HCT116 (cell line): ENCODE data around the gene CILP2. TPM values are rescaled to one million over a fixed set of nuclear protein-coding genes. Genes with fewer than 3 reads are reported as not detected.

ENCODE experiments used
- ATAC-seq: fragments of 200-7000 bp; cut with Tn5 transposase; 2 replicates; pipeline ENCODE4 v1.9.1; 2020; ENCODE audit warnings: mild to moderate bottlenecking, moderate library complexity
- BruUV-seq: library from RNA; stranded (reverse); fragments of 400-500 nt; replicated peaks from 2 replicates; lab custom pipeline; 2021; lab: Mats Ljungman, UMichigan
- CTCF ChIA-PET: fragments of 300-600 bp; sonication (Branson Sonifier 250); formaldehyde crosslinking; loops from one replicate; lab custom pipeline; 2021; ENCODE audit warnings: antibody characterized with exemption; lab: Charles Lee
- POLR2A ChIA-PET: fragments of 300-600, 350-600 bp; sonication (Branson Sonifier 250); formaldehyde crosslinking; loops from one replicate; lab custom pipeline; 2021; ENCODE audit warnings: antibody characterized with exemption; lab: Charles Lee
- RAD21 ChIA-PET, 2 experiments: fragments of 300-600 bp; sonication (Branson Sonifier 250); formaldehyde crosslinking; loops; one replicate each; lab custom pipeline; 2023; ENCODE audit warnings: low total read pairs in 2 of 2; ENCODE audit not compliant: uncharacterized antibody in 2 of 2, unreplicated experiment in 2 of 2, low non-redundant PET in 1 of 2; lab: Charles Lee
- DNase-seq: peaks from one replicate; pipeline ENCODE4 v3.0.0-alpha.2; 2010; ENCODE audit warnings: low read depth, low spot score
- H2AFZ ChIP-seq: fragments of 200-600 bp; shearing (Covaris generic), sonication (generic); 2 replicates; pipeline ENCODE4 v1.6.1; 2017; ENCODE audit warnings: low read depth, mixed run types, mixed read lengths, antibody characterized with exemption, low read length; ENCODE audit not compliant: poor library complexity, severe bottlenecking
- H3K27ac ChIP-seq: 2 replicates; pipeline ENCODE4 v1.5.1; 2012; ENCODE audit warnings: low read depth, low read length
- H3K27me3 ChIP-seq: fragments of 200-600 bp; sonication (generic); 2 replicates; pipeline ENCODE4 v1.6.1; 2016; ENCODE audit warnings: mixed run types, low read length, mixed read lengths; ENCODE audit not compliant: insufficient read depth
- H3K36me3 ChIP-seq, 2 experiments: fragments of 200-500 bp in 1 of 2; fragments of 200-600 bp in 1 of 2; sonication (Bioruptor generic) in 1 of 2; sonication (generic) in 1 of 2; 2 replicates each; pipeline versions ENCODE4 v1.5.1 to v1.6.1; 2014 to 2016; ENCODE audit warnings: low read length in 2 of 2, inconsistent platforms in 1 of 2, mixed read lengths in 1 of 2, mixed run types in 1 of 2; ENCODE audit not compliant: insufficient read depth in 2 of 2, control insufficient read depth in 1 of 2
- H3K4me1 ChIP-seq, 2 experiments: fragments of 200-600 bp in 1 of 2; sonication (generic) in 1 of 2; 2 replicates each; pipeline versions ENCODE4 v1.5.1 to v1.6.1; 2012 to 2017; ENCODE audit warnings: low read length in 2 of 2, inconsistent platforms in 1 of 2, mild to moderate bottlenecking in 1 of 2, mixed read lengths in 1 of 2, mixed run types in 1 of 2, moderate library complexity in 1 of 2; ENCODE audit not compliant: insufficient read depth in 2 of 2, control insufficient read depth in 1 of 2
- H3K4me2 ChIP-seq: fragments of 200-600 bp; sonication (generic); 2 replicates; pipeline ENCODE4 v1.6.1; 2017; ENCODE audit warnings: mixed run types, low read length, mixed read lengths
- H3K4me3 ChIP-seq, 2 experiments: fragments of 200-600 bp in 1 of 2; sonication (generic) in 1 of 2; replicated peaks in 1 of 2; 2 replicates each; pipeline ENCODE4 v1.5.1; 2011 to 2016; ENCODE audit warnings: low read length in 2 of 2, control low read depth in 1 of 2, low read depth in 1 of 2, mild to moderate bottlenecking in 1 of 2, mixed read lengths in 1 of 2, mixed run types in 1 of 2
- H3K79me2 ChIP-seq: fragments of 200-600 bp; sonication (generic); 2 replicates; pipeline ENCODE4 v1.6.1; 2017; ENCODE audit warnings: mild to moderate bottlenecking, mixed run types, low read length, moderate library complexity, mixed read lengths; ENCODE audit not compliant: insufficient read depth
- H3K9ac ChIP-seq: fragments of 200-600 bp; sonication (generic); 2 replicates; pipeline ENCODE4 v1.6.1; 2016; ENCODE audit warnings: low read length, mixed read lengths
- H3K9me2 ChIP-seq: fragments of 200-600 bp; sonication (generic), shearing (Covaris generic); 2 replicates; pipeline ENCODE4 v1.6.1; 2017; ENCODE audit warnings: mixed run types, mild to moderate bottlenecking, moderate library complexity; ENCODE audit not compliant: insufficient read depth
- H3K9me3 ChIP-seq, 2 experiments: fragments of 200-500 bp in 1 of 2; fragments of 200-600 bp in 1 of 2; sonication (Bioruptor generic) in 1 of 2; sonication (generic) in 1 of 2; 2 replicates each; pipeline ENCODE4 v1.6.1; 2014 to 2017; ENCODE audit warnings: low read length in 2 of 2, mixed read lengths in 2 of 2, inconsistent platforms in 1 of 2, low read depth in 1 of 2, mild to moderate bottlenecking in 1 of 2, mixed run types in 1 of 2, moderate library complexity in 1 of 2; ENCODE audit not compliant: control insufficient read depth in 1 of 2, insufficient read depth in 1 of 2
- H4K20me1 ChIP-seq: fragments of 200-600 bp; sonication (generic), shearing (Covaris generic); 2 replicates; pipeline ENCODE4 v1.6.1; 2017; ENCODE audit warnings: mixed run types, mild to moderate bottlenecking, moderate library complexity; ENCODE audit not compliant: insufficient read depth
- ELF1 ChIP-seq: IDR thresholded peaks from 2 replicates; pipeline ENCODE4 v1.6.1; 2012; ENCODE audit warnings: low read depth, borderline replicate concordance
- EZH2 ChIP-seq: fragments of 200-600 bp; sonication (generic); IDR thresholded peaks from 2 replicates; pipeline ENCODE4 v1.6.1; 2017; ENCODE audit warnings: antibody characterized with exemption, mixed run types
- FOSL1 ChIP-seq: IDR thresholded peaks from 2 replicates; pipeline ENCODE4 v1.6.1; 2012; ENCODE audit warnings: low read depth
- SIN3A ChIP-seq: IDR thresholded peaks from 2 replicates; pipeline ENCODE4 v1.6.1; 2012; ENCODE audit warnings: low read depth
- SRF ChIP-seq: IDR thresholded peaks from 2 replicates; pipeline ENCODE4 v1.6.1; 2012; ENCODE audit warnings: low read depth
- TCF7L2 ChIP-seq: IDR thresholded peaks from 2 replicates; pipeline ENCODE4 v1.7.0; 2011; ENCODE audit warnings: borderline replicate concordance, inconsistent platforms; ENCODE audit not compliant: insufficient read depth, insufficient read length; ENCODE audit errors: extremely low read depth
- ZFX ChIP-seq: fragments of 450-650 bp; IDR thresholded peaks from 2 replicates; pipeline ENCODE4 v1.6.1; 2017
- intact Hi-C: fragments of 100-400 bp; cut with micrococcal nuclease; formaldehyde crosslinking; loops from 2 replicates; pipeline ENCODE4 v1.10.0; 2022
- total RNA-seq: library from RNA; stranded (reverse); gene quantifications from one replicate; pipeline ENCODE4 v1.2.1, GENCODE V29; 2021; ENCODE audit not compliant: unreplicated experiment
- TF ChIP-seq, protein P1 (sequence below): IDR thresholded peaks from 2 replicates; pipeline ENCODE4 v1.6.1; 2012; ENCODE audit warnings: low read depth

CILP2 gene
- total RNA-seq, 1 experiment from 2014 or later, result 13.1 TPM

GRCh38 chr19:19563348-19563848, 25.3 kb downstream of the CILP2 start:
- H3K27me3 ChIP-seq, result no peaks in the 10 kb centered on the region
- no peak overlapping the region for H3K4me2 ChIP-seq
- H3K27ac ChIP-seq, result no peak overlapping the region
- no peak for TF ChIP-seq SIN3A
- TF ChIP-seq, protein P1, sequence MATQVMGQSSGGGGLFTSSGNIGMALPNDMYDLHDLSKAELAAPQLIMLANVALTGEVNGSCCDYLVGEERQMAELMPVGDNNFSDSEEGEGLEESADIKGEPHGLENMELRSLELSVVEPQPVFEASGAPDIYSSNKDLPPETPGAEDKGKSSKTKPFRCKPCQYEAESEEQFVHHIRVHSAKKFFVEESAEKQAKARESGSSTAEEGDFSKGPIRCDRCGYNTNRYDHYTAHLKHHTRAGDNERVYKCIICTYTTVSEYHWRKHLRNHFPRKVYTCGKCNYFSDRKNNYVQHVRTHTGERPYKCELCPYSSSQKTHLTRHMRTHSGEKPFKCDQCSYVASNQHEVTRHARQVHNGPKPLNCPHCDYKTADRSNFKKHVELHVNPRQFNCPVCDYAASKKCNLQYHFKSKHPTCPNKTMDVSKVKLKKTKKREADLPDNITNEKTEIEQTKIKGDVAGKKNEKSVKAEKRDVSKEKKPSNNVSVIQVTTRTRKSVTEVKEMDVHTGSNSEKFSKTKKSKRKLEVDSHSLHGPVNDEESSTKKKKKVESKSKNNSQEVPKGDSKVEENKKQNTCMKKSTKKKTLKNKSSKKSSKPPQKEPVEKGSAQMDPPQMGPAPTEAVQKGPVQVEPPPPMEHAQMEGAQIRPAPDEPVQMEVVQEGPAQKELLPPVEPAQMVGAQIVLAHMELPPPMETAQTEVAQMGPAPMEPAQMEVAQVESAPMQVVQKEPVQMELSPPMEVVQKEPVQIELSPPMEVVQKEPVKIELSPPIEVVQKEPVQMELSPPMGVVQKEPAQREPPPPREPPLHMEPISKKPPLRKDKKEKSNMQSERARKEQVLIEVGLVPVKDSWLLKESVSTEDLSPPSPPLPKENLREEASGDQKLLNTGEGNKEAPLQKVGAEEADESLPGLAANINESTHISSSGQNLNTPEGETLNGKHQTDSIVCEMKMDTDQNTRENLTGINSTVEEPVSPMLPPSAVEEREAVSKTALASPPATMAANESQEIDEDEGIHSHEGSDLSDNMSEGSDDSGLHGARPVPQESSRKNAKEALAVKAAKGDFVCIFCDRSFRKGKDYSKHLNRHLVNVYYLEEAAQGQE, result no peak
- TF ChIP-seq FOSL1, result no peak
- TF ChIP-seq ZFX, result no peak
- TF ChIP-seq SRF, result no peak
- BruUV-seq, result no TSS peak
- RAD21 ChIA-PET, result no interaction called here
- POLR2A ChIA-PET, result no interaction called here
- DNase-seq (no peak), ATAC-seq (no peak)
- H3K9me3 ChIP-seq, result no peaks in the 10 kb centered on the region
- no peak overlapping the region for H3K9ac ChIP-seq
- CTCF ChIA-PET, result no interaction called here
- no peaks in the 10 kb centered on the region for H3K79me2 ChIP-seq
- no peak overlapping the region for H2AFZ ChIP-seq
- H3K36me3 ChIP-seq, result no peaks in the 10 kb centered on the region; a peak in 1 of 4 replicates
- no peaks in the 10 kb centered on the region for H4K20me1 ChIP-seq
- H3K4me3 ChIP-seq, result no peak overlapping the region
- no peaks in the 10 kb centered on the region for H3K4me1 ChIP-seq
- intact Hi-C loops, result no loop called here
- no peaks in the 10 kb centered on the region for H3K9me2 ChIP-seq

DNA sequence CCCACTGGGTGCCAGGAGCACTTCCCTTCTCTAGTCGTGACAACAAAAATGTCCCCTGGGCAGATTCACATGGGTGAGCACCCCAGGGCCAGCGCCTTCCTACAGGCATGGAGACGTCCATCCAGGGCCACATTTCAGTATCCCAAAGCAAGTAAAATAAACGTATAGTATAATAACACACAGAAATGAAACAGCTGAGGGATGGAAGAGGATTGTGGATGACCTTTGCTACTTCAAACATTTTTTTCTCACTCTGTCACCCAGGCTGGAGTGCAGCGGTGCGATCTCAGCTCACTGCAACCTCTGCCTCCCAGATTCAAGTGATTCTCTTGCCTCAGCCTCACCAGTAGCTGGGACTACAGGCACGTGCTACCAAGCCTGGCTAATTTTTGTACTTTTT, 28.2 kb downstream of the CILP2 start:
- no peak for ATAC-seq
- Histone ChIP-seq H3K79me2 (no peaks in the 10 kb centered on the region), H3K4me3 (no peak overlapping the region), H4K20me1 (no peaks in the 10 kb centered on the region), H3K4me2 (no peak overlapping the region), H3K9me2 (no peaks in the 10 kb centered on the region), H3K9me3 (no peaks in the 10 kb centered on the region), H3K9ac (no peak overlapping the region), H2AFZ (no peak overlapping the region), H3K27me3 (no peaks in the 10 kb centered on the region), H3K36me3 (peaks cover 0 to 2% of the 10 kb centered on the region in 2 experiments; a peak in 2 of 4 replicates), H3K4me1 (no peaks in the 10 kb centered on the region), H3K27ac (no peak overlapping the region)
- BruUV-seq, result no TSS peak
- ChIA-PET CTCF (no interaction called here), POLR2A (no interaction called here), RAD21 (no interaction called here)
- DNase-seq, result no peak
- intact Hi-C loops, result no loop called here
- TF ChIP-seq EZH2, result no peak
- TF ChIP-seq ELF1, result no peak
- TF ChIP-seq TCF7L2, result no peak
